HEK293 (cell line): ENCODE data around the gene PACRGL.

ENCODE experiments used
- CTCF ChIA-PET: fragments of 350-600 bp; formaldehyde crosslinking; extraction: SDS; loops from one replicate; lab custom pipeline; 2021; ENCODE audit warnings: antibody characterized with exemption; lab: Yijun Ruan, JAX
- POLR2A ChIA-PET: fragments of 300-600 bp; formaldehyde crosslinking; extraction: SDS; loops from one replicate; lab custom pipeline; 2020; ENCODE audit warnings: antibody characterized with exemption, inconsistent platforms; lab: Yijun Ruan, JAX
- H3K27ac ChIP-seq: fragments of 200-500 bp; sonication (Bioruptor generic); 2 replicates; pipeline ENCODE4 v1.5.1; 2014; ENCODE audit warnings: low read depth, low read length, control low read depth, inconsistent platforms; ENCODE audit errors: extremely low read depth
- H3K36me3 ChIP-seq, 2 experiments: fragments of 200-500 bp in 1 of 2; sonication (Bioruptor generic) in 1 of 2; 1 replicate in 1 of 2; 2 replicates in 1 of 2; pipeline ENCODE4 v1.5.1; 2014 to 2017; ENCODE audit warnings: inconsistent platforms in 2 of 2, low read length in 2 of 2; ENCODE audit not compliant: control insufficient read depth in 2 of 2, insufficient read depth in 1 of 2
- H3K4me1 ChIP-seq: fragments of 200-500 bp; sonication (Bioruptor generic); 2 replicates; pipeline ENCODE4 v1.5.1; 2014; ENCODE audit warnings: mild to moderate bottlenecking, low read length, inconsistent platforms; ENCODE audit not compliant: control insufficient read depth, insufficient read depth
- H3K4me3 ChIP-seq: 2 replicates; pipeline ENCODE4 v1.5.1; 2011; ENCODE audit warnings: low read depth, mild to moderate bottlenecking, control low read depth, low read length, moderate library complexity
- H3K9me3 ChIP-seq: fragments of 200-500 bp; sonication (Bioruptor generic); 2 replicates; pipeline ENCODE4 v1.5.1; 2014; ENCODE audit warnings: low read depth, low read length, inconsistent platforms; ENCODE audit not compliant: control insufficient read depth, insufficient read depth
- ELK4 ChIP-seq: IDR thresholded peaks from 2 replicates; pipeline ENCODE4 v1.6.1; 2011; ENCODE audit warnings: mild to moderate bottlenecking, low read depth, low read length, borderline replicate concordance
- FEZF1 ChIP-seq: fragments of 450-650 bp; formaldehyde crosslinking; IDR thresholded peaks from 2 replicates; pipeline ENCODE4 v1.5.1; 2016; ENCODE audit warnings: missing biosample characterization, missing genetic modification characterization
- GLIS2 ChIP-seq: fragments of 450-650 bp; formaldehyde crosslinking; IDR thresholded peaks from 2 replicates; pipeline ENCODE4 v1.5.1; 2016; ENCODE audit warnings: missing biosample characterization, missing genetic modification characterization
- HOXC10 ChIP-seq: sonication (generic); formaldehyde crosslinking; IDR thresholded peaks from 2 replicates; pipeline ENCODE4 v1.8.1; 2023; ENCODE audit warnings: mild to moderate bottlenecking, missing genetic modification reagents
- IKZF3 ChIP-seq: fragments of 450-650 bp; IDR thresholded peaks from 2 replicates; pipeline ENCODE4 v1.5.0; 2018; ENCODE audit warnings: missing biosample characterization, mild to moderate bottlenecking, missing genetic modification characterization, moderate library complexity
- KLF1 ChIP-seq: fragments of 450-650 bp; formaldehyde crosslinking; IDR thresholded peaks from 2 replicates; pipeline ENCODE4 v1.5.1; 2016; ENCODE audit warnings: missing biosample characterization, missing genetic modification characterization
- PATZ1 ChIP-seq: fragments of 450-650 bp; formaldehyde crosslinking; IDR thresholded peaks from 2 replicates; pipeline ENCODE4 v1.5.1; 2016; ENCODE audit warnings: missing biosample characterization, missing genetic modification characterization
- RBAK ChIP-seq: fragments of 450-650 bp; formaldehyde crosslinking; IDR thresholded peaks from 2 replicates; pipeline ENCODE4 v1.5.1; 2016; ENCODE audit warnings: missing biosample characterization, missing genetic modification characterization
- REST ChIP-seq: fragments of 450-650 bp; formaldehyde crosslinking; IDR thresholded peaks from 2 replicates; pipeline ENCODE4 v1.5.1; 2016; ENCODE audit warnings: missing biosample characterization, missing genetic modification characterization
- SALL2 ChIP-seq: fragments of 450-650 bp; formaldehyde crosslinking; IDR thresholded peaks from 2 replicates; pipeline ENCODE4 v1.5.0; 2017; ENCODE audit warnings: missing biosample characterization, mild to moderate bottlenecking, missing genetic modification characterization, borderline replicate concordance
- ZNF121 ChIP-seq: fragments of 450-650 bp; formaldehyde crosslinking; IDR thresholded peaks from 2 replicates; pipeline ENCODE4 v1.5.1; 2016; ENCODE audit warnings: missing biosample characterization, missing genetic modification characterization
- ZNF132 ChIP-seq: fragments of 450-650 bp; formaldehyde crosslinking; IDR thresholded peaks from 2 replicates; pipeline ENCODE4 v1.5.1; 2017; ENCODE audit warnings: missing biosample characterization, missing genetic modification characterization, borderline replicate concordance
- ZNF138 ChIP-seq: fragments of 450-650 bp; formaldehyde crosslinking; IDR thresholded peaks from 2 replicates; pipeline ENCODE4 v1.5.1; 2016; ENCODE audit warnings: missing biosample characterization, missing genetic modification characterization, borderline replicate concordance
- ZNF16 ChIP-seq: fragments of 450-650 bp; formaldehyde crosslinking; IDR thresholded peaks from 2 replicates; pipeline ENCODE4 v1.5.1; 2016; ENCODE audit warnings: low read depth, missing biosample characterization, missing genetic modification characterization
- ZNF324 ChIP-seq: fragments of 450-650 bp; formaldehyde crosslinking; IDR thresholded peaks from 2 replicates; pipeline ENCODE4 v1.5.1; 2016; ENCODE audit warnings: missing biosample characterization, missing genetic modification characterization
- ZNF354C ChIP-seq: fragments of 450-650 bp; formaldehyde crosslinking; IDR thresholded peaks from 2 replicates; pipeline ENCODE4 v1.5.1; 2016; ENCODE audit warnings: missing biosample characterization, missing genetic modification characterization, low read depth, borderline replicate concordance
- ZNF473 ChIP-seq: fragments of 450-650 bp; formaldehyde crosslinking; IDR thresholded peaks from 2 replicates; pipeline ENCODE4 v1.5.1; 2017; ENCODE audit warnings: missing biosample characterization, missing genetic modification characterization
- ZNF488 ChIP-seq: fragments of 450-650 bp; formaldehyde crosslinking; IDR thresholded peaks from 2 replicates; pipeline ENCODE4 v1.5.1; 2016; ENCODE audit warnings: missing biosample characterization, missing genetic modification characterization
- ZNF548 ChIP-seq: fragments of 450-650 bp; formaldehyde crosslinking; IDR thresholded peaks from 2 replicates; pipeline ENCODE4 v1.5.1; 2016; ENCODE audit warnings: missing biosample characterization, missing genetic modification characterization
- ZNF560 ChIP-seq: fragments of 450-650 bp; formaldehyde crosslinking; IDR thresholded peaks from 2 replicates; pipeline ENCODE4 v1.5.1; 2017; ENCODE audit warnings: missing biosample characterization, missing genetic modification characterization, borderline replicate concordance
- ZNF580 ChIP-seq: fragments of 450-650 bp; formaldehyde crosslinking; IDR thresholded peaks from 2 replicates; pipeline ENCODE4 v1.5.1; 2016; ENCODE audit warnings: missing biosample characterization, missing genetic modification characterization
- ZNF585B ChIP-seq: fragments of 450-650 bp; formaldehyde crosslinking; IDR thresholded peaks from 2 replicates; pipeline ENCODE4 v1.5.1; 2016; ENCODE audit warnings: missing biosample characterization, missing genetic modification characterization
- ZNF777 ChIP-seq: fragments of 450-650 bp; formaldehyde crosslinking; IDR thresholded peaks from 2 replicates; pipeline ENCODE4 v1.5.1; 2017; ENCODE audit warnings: missing biosample characterization, missing genetic modification characterization, borderline replicate concordance
- ZSCAN4 ChIP-seq: fragments of 450-650 bp; formaldehyde crosslinking; IDR thresholded peaks from 2 replicates; pipeline ENCODE4 v1.5.1; 2017; ENCODE audit warnings: missing biosample characterization, missing genetic modification characterization

Gene PACRGL

GRCh38 chr4:20723463-20723862, 23.2 kb downstream of the PACRGL start:
- Histone ChIP-seq H3K4me3 (no peak overlapping the region), H3K9me3 (no peaks in the 10 kb centered on the region), H3K27ac (no peak overlapping the region), H3K36me3 (peaks cover 0 to 61% of the 10 kb centered on the region in 2 experiments; a peak in 2 of 3 replicates), H3K4me1 (no peaks in the 10 kb centered on the region)
- ChIA-PET CTCF (no interaction called here), POLR2A (no interaction called here)
- TF ChIP-seq IKZF3 (no peak), ZNF777 (tag by site-specific recombination) (no peak), ZNF138 (no peak), REST (tag by site-specific recombination) (no peak), KLF1 (tag by site-specific recombination) (no peak), FEZF1 (no peak), ZNF473 (tag by site-specific recombination) (no peak), ZNF16 (tag by site-specific recombination) (no peak), GLIS2 (tag by site-specific recombination) (no peak), PATZ1 (tag by site-specific recombination) (no peak), ZNF121 (tag by site-specific recombination) (no peak), ZNF324 (tag by site-specific recombination) (no peak), SALL2 (tag by site-specific recombination) (no peak), HOXC10 (CRISPR knock-in tag) (no peak), ZNF488 (tag by site-specific recombination) (no peak), ZSCAN4 (tag by site-specific recombination) (no peak), ZNF548 (tag by site-specific recombination) (no peak)

- no peaks in the 10 kb centered on the region for H3K4me1 ChIP-seq
- ChIA-PET POLR2A (no interaction called here), CTCF (no interaction called here)
- no peak overlapping the region for H3K27ac ChIP-seq
- peaks cover 0 to 71% of the 10 kb centered on the region in 2 experiments; a peak in 2 of 3 replicates for H3K36me3 ChIP-seq
- H3K4me3 ChIP-seq = no peak overlapping the region
- no peaks in the 10 kb centered on the region for H3K9me3 ChIP-seq
- TF ChIP-seq ELK4 = no peak
- TF ChIP-seq ZNF560 (tag by site-specific recombination) = no peak
- TF ChIP-seq ZNF132 (tag by site-specific recombination) = no peak
- no peak for TF ChIP-seq GLIS2 (tag by site-specific recombination)
- no peak for TF ChIP-seq ZNF354C (tag by site-specific recombination)
- TF ChIP-seq RBAK (tag by site-specific recombination) = no peak
- no peak for TF ChIP-seq ZNF585B (tag by site-specific recombination)
- no peak for TF ChIP-seq ZNF580 (tag by site-specific recombination)
- TF ChIP-seq, all 188 proteins: peak for 0
Measured at GRCh38 chr4:20724915-20725314, 24.7 kb downstream of the PACRGL start.
